GM18508 (cell line): ENCODE measurements around the gene CNGB1.
"Not testable (repeated sequence)": the region's sequence is repeated elsewhere in the genome, so short reads cannot be mapped to it uniquely, and the experiment has no call there.

Source experiments
- ATAC-seq: cut with Tn5 transposase; IDR thresholded peaks from one replicate; pipeline ENCODE4 v1.9.1; 2021; ENCODE audit warnings: moderate number of reproducible peaks; ENCODE audit not compliant: insufficient read depth, unreplicated experiment

The CNGB1 gene

DNA sequence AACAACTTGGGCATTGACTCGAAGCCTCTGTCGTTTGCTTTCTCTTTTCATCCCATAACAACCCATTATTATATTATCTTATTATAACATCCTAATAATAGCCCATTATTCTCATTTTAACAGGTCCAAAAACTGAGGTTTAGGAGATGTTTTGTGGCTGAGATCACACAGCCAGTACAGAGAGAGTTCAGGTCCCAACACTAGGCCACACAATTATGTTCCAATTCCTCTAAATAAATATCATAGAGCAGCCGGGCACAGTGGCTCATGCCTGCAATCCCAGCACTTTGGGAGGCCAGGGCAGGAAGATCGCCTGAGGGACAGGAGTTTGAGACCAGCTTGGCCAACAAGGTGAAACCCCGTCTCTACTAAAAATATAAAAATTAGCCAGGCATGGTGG, 128.3 kb downstream of the CNGB1 start:
- no peak for ATAC-seq

DNA sequence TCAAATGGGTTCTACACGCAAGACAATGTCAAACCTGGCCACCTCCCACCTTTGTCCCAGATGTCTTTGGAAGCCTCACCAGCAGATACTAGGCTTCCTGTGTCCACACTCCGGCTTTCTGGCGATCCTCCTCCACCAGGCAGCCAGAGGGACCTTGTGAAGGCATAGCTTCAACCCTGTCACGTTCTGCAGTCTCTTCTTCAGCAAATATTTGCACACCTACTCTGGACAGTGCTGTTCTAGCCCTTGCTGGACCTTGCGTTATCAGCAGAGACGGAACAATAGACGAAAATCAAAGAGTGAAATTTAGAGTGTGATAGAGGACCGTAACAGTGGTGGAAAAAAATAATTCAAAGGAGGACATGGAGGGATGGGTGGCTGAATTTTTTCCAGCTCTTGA, 130.1 kb downstream of the CNGB1 start:
- ATAC-seq = no peak

DNA sequence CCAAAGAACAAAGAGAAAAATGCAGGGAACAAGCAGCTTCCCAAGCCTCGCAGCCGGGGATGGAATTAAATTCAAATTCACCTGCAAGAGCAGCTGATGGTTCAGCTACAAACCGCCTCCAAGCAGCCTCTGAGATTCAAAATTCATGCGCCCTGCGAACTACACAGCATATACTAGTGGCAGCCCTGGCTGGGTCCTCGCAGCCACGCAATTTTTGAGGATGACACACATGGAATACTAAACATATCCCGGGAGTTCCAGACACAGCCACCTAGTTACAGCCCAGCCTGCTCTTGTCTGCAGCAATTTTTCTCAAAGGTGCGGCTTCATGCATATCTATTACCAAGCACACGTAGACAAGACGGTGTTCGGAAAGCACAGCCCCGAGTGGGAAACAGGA, 132.8 kb downstream of the CNGB1 start:
- ATAC-seq = no peak

DNA sequence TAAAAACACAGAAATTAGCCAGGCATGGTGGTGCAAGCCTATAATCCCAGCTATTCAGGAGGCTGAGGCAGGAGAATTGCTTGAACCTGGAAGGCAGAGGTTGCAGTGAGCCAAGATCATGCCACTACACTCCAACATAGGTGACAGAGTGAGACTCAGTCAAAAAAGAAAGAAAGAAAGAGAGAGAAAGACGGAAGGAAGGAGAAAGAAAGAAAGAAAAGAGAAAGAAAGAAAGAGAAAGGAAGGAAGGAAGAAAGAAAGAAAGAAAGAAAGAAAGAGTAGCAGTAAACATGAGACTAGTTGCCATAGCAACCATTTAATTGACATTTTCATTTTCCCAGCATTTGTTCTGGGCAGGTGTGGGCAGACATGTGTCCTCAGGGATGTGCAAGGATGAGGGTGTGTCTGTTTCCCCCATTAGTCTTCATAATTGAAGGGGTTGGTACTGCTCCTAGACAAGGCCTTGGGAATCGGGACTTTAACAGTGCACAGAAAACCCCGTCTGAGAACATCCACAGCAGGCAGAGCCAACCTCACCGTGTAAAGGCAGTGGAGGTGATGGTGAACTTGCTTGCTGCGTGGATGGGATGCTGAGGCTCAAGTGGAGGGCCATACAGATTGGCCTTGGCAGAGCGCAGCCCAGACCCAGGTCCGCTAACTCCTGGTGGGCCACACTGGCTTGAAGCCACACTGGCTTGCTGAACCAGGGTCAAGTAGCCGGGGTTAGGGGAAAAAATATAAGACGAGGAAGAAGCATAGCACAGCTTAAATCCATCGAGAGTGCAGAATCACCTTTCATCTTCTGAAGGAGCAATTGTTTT, 133.4 kb downstream of the CNGB1 start:
- no peak for ATAC-seq

DNA sequence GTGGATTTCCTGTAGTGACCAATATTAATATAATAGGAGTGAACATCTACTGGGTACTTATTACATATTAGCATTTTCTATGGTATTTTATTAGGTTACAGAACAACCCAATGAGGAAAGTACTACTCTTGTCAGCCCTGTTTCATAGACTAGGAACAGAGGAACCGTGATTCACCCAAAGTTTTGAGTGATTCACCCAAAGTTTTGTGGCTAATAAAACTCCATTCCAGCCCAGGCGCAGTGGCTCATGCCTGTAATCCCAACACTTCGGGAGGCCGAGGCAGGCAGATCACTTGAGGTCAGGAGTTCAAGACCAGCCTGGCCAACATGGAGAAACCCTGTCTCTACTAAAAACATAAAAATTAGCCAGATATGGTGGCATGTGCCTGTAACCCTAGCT, 135.5 kb downstream of the CNGB1 start:
- not testable (repeated sequence) for ATAC-seq

DNA sequence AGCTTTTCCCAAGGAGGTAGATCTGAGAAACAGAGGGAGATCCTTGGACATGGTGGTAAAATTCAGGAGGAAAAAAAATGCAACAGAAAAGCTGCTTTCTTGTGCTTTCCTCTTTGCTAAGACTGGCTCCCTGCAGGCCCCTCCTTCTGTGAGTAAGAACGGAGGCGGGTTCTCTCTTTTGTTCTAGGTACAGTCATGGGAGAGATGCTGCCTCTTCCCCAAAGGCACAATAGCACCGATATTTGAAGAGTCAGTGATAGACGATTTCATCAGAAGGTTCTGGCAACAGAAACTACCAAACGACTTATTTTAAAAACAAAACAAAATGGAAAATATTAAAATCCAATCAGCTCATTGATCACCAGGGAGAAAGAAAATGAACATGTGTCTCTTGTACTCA, 136.0 kb downstream of the CNGB1 start:
- no peak for ATAC-seq
